ENCODE data around the gene ARMC6.

GRCh38 chr19:18999016-18999758 is 34.2 kb upstream of the ARMC6 start:
- TF ChIP-seq POLR2AphosphoS5 (IDR thresholded peaks at IDR 0.05) (no peak), CTCF (IDR thresholded peaks at IDR 0.05; ENCODE audit: poor library complexity, severe bottlenecking) (no peak), MXI1 (conservative IDR thresholded peaks at IDR 0.05; ENCODE audit: poor library complexity, severe bottlenecking) (no peak), REST (IDR thresholded peaks at IDR 0.05; ENCODE audit: borderline replicate concordance) (no peak), EZH2 (IDR thresholded peaks at IDR 0.05; ENCODE audit: borderline replicate concordance, insufficient read depth, low read length, poor library complexity, severe bottlenecking) (no peak), SMC3 (conservative IDR thresholded peaks at IDR 0.05; ENCODE audit: poor library complexity) (no peak)
